Measurements from ENCODE around the gene PTCD2.

Gene PTCD2, protein sequence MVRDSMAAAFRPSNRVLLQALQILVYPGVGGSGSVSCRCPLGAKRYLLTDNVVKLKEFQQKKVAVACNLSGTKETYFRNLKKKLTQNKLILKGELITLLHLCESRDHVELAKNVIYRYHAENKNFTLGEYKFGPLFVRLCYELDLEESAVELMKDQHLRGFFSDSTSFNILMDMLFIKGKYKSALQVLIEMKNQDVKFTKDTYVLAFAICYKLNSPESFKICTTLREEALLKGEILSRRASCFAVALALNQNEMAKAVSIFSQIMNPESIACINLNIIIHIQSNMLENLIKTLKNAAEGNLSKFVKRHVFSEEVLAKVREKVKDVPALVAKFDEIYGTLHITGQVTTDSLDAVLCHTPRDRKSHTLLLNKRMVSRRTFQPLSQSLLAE

GRCh38 chr5:72319976-72320752, at the start of gene PTCD2, which contains the start of gene MRPS27:
Gene PTCD2 (plus strand): TSS chr5:72320373. CDS start chr5:72320383, 10 bp downstream.
Gene MRPS27 (minus strand): TSS chr5:72320240. CDS start chr5:72320221, 19 bp downstream.
- peak; percentile 81 for DNase-seq

- DNase-seq = no peak
Measured at GRCh38 chr5:72271702-72272101, 48.5 kb upstream of the PTCD2 start.

GRCh38 chr5:72272398-72272797, 47.8 kb upstream of the PTCD2 start:
- DNase-seq = no peak

GRCh38 chr5:72273547-72273946, 46.6 kb upstream of the PTCD2 start:
- no peak for DNase-seq

- no peak for DNase-seq
Measured at GRCh38 chr5:72276219-72276752, 43.9 kb upstream of the PTCD2 start.

DNA sequence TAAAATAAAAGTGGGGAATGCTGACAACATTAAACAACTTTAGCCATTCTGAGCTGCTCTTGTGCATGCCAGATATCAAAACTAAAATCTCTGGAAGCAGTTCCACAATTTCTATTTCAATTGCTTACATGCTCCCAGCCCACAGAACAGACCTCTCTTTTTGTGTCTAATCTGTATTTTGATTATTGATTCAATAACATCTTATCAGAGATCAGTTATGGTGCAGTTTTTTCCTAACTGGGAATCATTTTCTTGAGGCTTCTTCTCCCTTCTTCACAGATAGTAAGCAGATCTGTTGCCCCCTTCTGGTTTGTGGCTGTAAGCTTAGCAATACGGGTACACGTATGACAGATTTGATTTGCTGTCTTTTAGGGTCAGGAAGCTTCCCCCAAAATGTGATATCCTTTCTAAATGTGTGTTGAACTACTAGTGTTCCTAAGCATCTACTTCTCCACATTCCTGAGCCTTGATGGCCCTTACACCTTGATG, 39.5 kb upstream of the PTCD2 start:
- DNase-seq = no peak

DNA sequence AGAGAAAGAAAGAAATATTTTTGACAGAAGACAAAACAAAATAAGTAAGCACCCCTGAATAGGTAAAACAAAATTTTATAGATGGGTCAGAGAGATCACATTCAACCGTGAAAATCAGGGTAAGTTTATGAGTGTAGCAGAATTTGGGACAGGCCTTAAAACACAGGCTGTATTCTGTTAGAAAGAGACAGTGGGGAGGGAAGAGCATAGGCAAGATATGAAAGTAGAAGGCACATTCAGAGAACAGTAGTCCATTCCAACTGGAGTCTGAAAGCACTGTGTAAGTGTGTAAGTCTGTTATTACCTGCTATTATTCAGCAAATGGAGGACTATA, 38.8 kb upstream of the PTCD2 start:
- DNase-seq = no peak

DNA sequence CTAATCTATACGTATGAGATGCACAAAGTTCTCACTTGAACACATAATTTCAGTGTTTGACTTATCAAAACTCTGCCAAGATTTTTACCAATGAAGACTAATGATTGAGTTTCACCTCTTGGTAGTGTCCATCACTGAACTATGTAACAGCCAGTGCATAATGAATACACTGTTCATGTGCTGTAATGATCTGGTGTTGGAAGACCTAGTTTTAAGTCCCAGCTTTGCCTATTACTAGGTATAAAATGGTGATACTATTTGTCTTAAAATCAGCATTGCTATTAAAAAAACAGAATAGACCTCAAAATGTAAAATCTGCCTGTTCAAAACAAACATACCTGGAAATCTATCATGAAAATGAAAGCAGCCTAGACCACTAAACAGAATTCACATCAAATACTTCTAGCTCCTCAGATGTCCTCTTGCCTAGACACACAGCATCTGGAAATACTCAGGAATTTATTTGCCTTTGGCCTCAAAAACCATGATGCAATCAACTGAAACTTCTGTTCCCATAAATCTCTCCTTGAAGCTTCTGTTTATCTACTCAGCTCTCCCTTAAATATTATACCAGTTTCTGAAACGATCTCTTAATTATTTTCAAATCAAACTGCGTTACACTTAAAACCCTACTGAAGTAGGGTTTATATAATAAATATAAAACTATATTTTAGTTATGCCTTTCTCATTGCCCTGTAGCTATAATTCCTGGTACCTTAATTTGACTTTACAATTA, 38.2 kb upstream of the PTCD2 start:
- DNase-seq = no peak

- DNase-seq = no peak
Measured at GRCh38 chr5:72282878-72283277, 37.3 kb upstream of the PTCD2 start.

DNA sequence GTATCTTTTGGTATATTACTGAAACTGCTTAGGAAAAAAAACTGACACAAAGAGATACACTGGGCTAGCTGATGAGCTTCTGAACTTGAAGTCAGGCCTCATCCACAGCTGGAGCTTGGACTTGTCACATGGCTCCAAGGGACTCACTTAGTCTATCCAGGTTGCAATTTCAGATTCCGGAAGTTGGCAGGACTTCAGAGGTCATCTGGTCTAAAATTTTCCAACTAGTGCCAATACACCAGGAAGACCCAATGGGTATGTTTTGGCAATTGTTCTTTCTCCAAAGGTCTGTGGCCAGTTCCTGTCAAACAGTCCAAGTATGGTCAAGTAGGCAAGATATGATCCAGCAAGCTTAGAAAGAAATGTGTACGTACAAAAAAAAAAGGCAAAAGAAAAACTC, 36.8 kb upstream of the PTCD2 start:
- no peak for DNase-seq

DNA sequence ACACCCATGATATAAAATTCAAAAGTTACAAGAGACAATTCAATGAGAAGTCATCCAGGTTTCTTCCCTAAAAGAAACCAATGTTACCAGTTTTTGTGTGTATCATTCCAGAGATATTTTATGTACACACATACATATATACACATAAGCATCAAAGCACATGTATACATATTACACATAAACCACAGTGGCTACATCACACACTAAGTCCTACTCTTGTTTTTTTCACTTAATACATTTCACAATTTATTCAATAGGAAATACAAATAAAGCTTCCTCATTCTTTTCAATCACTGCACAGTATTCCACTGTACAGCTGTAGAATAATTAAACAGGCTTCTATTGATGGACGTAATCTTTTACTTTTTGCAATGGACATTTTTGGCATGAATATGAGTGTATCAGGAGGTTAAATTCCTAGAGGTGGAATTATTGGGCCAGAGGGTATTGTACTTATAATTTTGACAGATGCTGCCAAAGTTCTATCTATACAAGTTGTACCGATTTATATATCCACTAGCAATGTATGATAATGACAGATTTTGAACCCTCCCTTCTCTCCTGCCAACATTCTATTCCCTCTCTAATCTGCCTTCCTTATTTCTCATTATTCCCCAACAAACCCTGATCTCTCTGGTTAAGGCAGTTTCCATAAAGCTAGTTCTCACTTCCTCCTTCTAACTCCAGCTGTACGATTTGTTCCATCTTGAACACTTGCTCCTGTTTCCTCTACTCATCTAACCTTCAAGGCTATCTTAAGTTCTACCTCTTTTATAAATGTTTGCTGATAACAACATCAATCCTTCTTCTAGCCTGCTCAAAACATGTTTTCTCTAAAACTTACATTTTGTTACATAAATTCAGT, 35.4 kb upstream of the PTCD2 start:
- DNase-seq = no peak

DNA sequence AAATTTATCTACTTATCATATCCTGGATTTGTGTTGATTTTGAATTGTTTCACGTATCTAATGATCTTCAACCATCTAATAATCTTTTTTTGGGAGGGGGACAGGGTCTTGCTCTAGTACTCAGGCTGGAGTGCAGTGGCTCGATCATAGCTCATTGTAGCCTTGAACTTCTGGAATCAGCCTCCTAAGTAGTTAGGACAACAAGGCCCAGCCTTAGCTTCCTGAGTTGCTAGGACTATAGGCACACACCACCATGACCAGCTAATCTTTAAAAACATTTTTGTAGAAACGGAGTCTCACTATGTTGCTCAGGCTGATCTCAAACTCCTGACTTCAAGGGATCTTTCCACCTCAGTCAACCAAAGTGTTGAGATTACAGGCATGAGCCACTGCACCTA, 34.8 kb upstream of the PTCD2 start:
- no peak for DNase-seq

- no peak for DNase-seq
Measured at GRCh38 chr5:72286798-72287197, 33.4 kb upstream of the PTCD2 start.

- no peak for DNase-seq
Measured at GRCh38 chr5:72288924-72289323, 31.2 kb upstream of the PTCD2 start.

- no peak for DNase-seq
Measured at GRCh38 chr5:72290356-72291133, 29.6 kb upstream of the PTCD2 start.

DNA sequence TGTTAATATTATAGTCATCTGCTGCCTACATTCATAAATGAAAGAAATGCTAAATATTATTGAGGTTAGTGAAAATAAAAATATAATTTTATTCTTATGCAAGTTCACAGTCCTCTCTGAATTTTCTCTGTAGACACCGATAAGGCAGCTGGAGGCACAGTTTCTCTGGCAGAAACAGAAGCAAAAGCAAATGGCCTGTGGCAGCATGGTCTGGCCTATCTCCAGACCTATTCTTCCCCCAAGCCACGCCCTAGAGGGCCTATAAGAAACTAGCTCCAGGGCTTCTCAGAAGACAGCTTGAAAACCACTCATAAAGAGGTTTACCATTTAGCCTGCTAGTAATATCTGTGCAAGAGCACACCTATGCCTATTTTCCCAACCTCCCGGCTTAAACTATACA, 28.6 kb upstream of the PTCD2 start:
- DNase-seq = no peak

DNA sequence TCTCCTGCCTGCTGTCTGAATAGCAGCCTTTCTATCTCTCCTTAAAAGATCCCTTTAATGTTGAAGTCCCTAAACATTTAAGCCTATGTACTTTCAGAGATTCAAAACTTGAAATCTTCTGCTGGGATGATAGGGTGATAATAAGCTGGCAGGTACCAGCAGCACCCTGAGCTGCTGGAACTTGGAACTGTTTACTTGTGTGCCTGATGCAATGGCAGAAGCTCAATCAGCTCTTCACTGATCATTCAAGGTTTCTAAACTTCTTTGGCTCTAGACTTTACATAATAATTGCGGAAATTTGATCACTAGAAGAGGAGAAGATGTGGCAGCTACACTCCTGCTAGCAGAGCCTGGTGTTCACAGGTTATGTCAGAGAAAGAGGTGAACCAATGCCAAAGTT, 27.8 kb upstream of the PTCD2 start:
- no peak for DNase-seq

DNA sequence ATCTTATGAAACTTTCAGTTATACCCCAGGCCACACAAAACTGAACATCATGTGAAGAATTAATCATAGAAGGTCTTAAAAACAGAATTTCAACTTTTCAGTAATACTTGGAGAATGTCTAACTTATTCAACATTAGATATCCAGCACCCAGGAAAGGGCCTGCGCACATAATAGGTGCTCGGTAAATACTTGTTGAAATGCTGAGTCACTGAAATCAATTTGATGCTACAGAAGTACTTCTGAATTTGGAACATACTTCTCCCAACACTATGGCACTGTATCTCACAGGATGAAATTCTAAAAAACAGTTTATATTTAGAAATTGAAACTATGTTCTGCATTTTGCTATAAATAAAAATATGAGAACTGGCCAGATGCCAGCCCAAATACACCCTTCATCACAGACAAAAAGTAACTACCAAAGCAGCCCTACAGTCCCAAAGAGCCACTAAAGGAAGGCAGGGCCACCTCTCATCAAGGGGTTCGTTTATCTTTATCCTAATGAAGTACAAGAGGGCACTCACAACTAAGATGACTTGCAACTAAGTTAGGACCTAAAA, 26.6 kb upstream of the PTCD2 start:
- no peak for DNase-seq

GRCh38 chr5:72294473-72294872, 25.7 kb upstream of the PTCD2 start:
- DNase-seq = no peak

DNA sequence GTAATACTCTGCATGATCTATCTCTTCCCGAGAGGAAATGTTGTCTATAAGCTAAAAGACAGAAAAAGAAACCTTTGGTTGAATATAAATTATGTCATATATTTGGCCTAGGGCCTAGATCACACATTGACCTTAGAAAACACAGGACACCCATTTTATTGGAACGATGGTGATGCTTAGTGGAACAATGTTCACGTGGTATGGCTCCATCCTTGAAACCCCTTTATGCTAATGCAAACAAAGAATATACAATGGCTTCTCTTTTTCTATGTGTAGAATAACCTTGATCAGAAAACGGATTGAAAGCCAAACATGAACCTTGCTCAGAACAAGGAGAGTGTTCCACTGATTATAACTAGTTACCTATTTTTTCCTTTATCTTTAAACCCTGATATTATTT, 24.6 kb upstream of the PTCD2 start:
- no peak for DNase-seq

GRCh38 chr5:72296256-72296655, 23.9 kb upstream of the PTCD2 start:
- DNase-seq = no peak
